Measurements from ENCODE around the gene LRRK2.

Gene LRRK2

GRCh38 chr12:40342010-40342409 lies 117.2 kb downstream of the LRRK2 start:
- no peak for TF ChIP-seq CTCF (conservative IDR thresholded peaks at IDR 0.05; ENCODE audit: low read depth, low read length)
- no peak overlapping the region for H3K4me3 ChIP-seq (ENCODE audit: low read length)
- DNase-seq (ENCODE audit: low read depth): no peak

- H3K4me3 ChIP-seq (ENCODE audit: low read length): no peak overlapping the region
- TF ChIP-seq CTCF (conservative IDR thresholded peaks at IDR 0.05; ENCODE audit: low read depth, low read length): no peak
- DNase-seq (ENCODE audit: low read depth): no peak
These were observed 118.3 kb downstream of the LRRK2 start for GRCh38 chr12:40343124-40343523.

GRCh38 chr12:40344312-40344711 lies 119.5 kb downstream of the LRRK2 start:
- DNase-seq (ENCODE audit: low read depth): no peak
- H3K4me3 ChIP-seq (ENCODE audit: low read length): no peak overlapping the region
- TF ChIP-seq CTCF (conservative IDR thresholded peaks at IDR 0.05; ENCODE audit: low read depth, low read length): no peak

GRCh38 chr12:40351976-40352375 lies 127.2 kb downstream of the LRRK2 start:
- DNase-seq (ENCODE audit: low read depth): no peak
- no peak for TF ChIP-seq CTCF (conservative IDR thresholded peaks at IDR 0.05; ENCODE audit: low read depth, low read length)
- H3K4me3 ChIP-seq (ENCODE audit: low read length): no peak overlapping the region

- H3K4me3 ChIP-seq (ENCODE audit: low read length): no peak overlapping the region
- TF ChIP-seq CTCF (conservative IDR thresholded peaks at IDR 0.05; ENCODE audit: low read depth, low read length): no peak
- DNase-seq (ENCODE audit: low read depth): no peak
These were observed 150.3 kb downstream of the LRRK2 start for GRCh38 chr12:40375076-40375475.

- no peak overlapping the region for H3K4me3 ChIP-seq (ENCODE audit: low read length)
- no peak for TF ChIP-seq CTCF (conservative IDR thresholded peaks at IDR 0.05; ENCODE audit: low read depth, low read length)
- DNase-seq (ENCODE audit: low read depth): no peak
These were observed 151.9 kb downstream of the LRRK2 start for GRCh38 chr12:40376533-40377267.

GRCh38 chr12:40378691-40379090 lies 153.9 kb downstream of the LRRK2 start:
- no peak for TF ChIP-seq CTCF (conservative IDR thresholded peaks at IDR 0.05; ENCODE audit: low read depth, low read length)
- DNase-seq (ENCODE audit: low read depth): no peak
- H3K4me3 ChIP-seq (ENCODE audit: low read length): no peak overlapping the region

All from retinal pigment epithelial cell (primary cell).